Left lung (tissue), 10 donors: ENCODE data around the gene SLU7. TPM values are rescaled to one million over a fixed set of nuclear protein-coding genes. Genes with fewer than 3 reads are reported as not detected.

Experiments used
- ATAC-seq: fragments of 200-7000 bp; cut with Tn5 transposase; one replicate; pipeline ENCODE4 v1.9.1; 2020; ENCODE audit warnings: moderate library complexity
- DNase-seq, 4 donors: peaks; one replicate each; pipeline ENCODE4 v3.0.0-alpha.2; 2013 to 2020
- H3K27ac ChIP-seq, 2 donors: fragments of 200-600 bp; sonication (generic) in 1 of 2; one replicate each; pipeline versions ENCODE4 v1.5.0 to v1.8.0; 2020 to 2021
- H3K27me3 ChIP-seq, 2 donors: fragments of 200-600 bp; sonication (generic) in 1 of 2; one replicate each; pipeline versions ENCODE4 v1.5.0 to v1.8.0; 2020 to 2021
- H3K36me3 ChIP-seq, 2 donors: fragments of 200-600 bp; sonication (generic) in 1 of 2; one replicate each; pipeline versions ENCODE4 v1.5.0 to v1.8.0; 2020 to 2021
- H3K4me1 ChIP-seq, 2 donors: fragments of 200-600 bp; one replicate each; pipeline ENCODE4 v1.8.0; 2021
- H3K4me3 ChIP-seq, 2 donors: fragments of 200-600 bp; sonication (generic) in 1 of 2; one replicate each; pipeline versions ENCODE4 v1.5.0 to v1.8.0; 2020 to 2021; ENCODE audit warnings: mild to moderate bottlenecking in 1 of 2
- H3K9me3 ChIP-seq, 2 donors: fragments of 200-600 bp; sonication (generic) in 1 of 2; one replicate each; pipeline versions ENCODE4 v1.5.0 to v1.8.0; 2020 to 2021
- CTCF ChIP-seq, 2 donors: fragments of 200-600 bp; sonication (generic) in 1 of 2; IDR thresholded peaks; one replicate each; pipeline versions ENCODE4 v1.5.0 to v1.8.0; 2021; ENCODE audit warnings: antibody characterized with exemption in 2 of 2
- intact Hi-C, 2 donors: fragments of 100-400 bp; cut with DNase I; formaldehyde crosslinking; loops; one replicate each; pipeline versions ENCODE4 v1.11.2 to v1.14.2; 2022
- polyA plus RNA-seq, 6 donors: library from polyadenylated mRNA; unstranded; fragments of 120-200 nt; gene quantifications; one replicate each; pipeline ENCODE4 v1.2.1, GENCODE V29; 2013; ENCODE audit not compliant: insufficient read length in 6 of 6
- total RNA-seq, 2 donors: library from RNA; stranded (reverse); fragmentation: NEBNext Ultra II Directional; extraction: Animal tissue kit (Norgen Biotek cat#: 25700); gene quantifications; one replicate each; pipeline ENCODE4 v1.2.1, GENCODE V29; 2021
- donor health status: DM: no; HTN: yes; CAD: no.
- donor health status: DM: no; HTN: no; CAD: no.

Gene SLU7
- total and polyA plus RNA-seq, 8 donors = 36.1 to 74.1 (median 58.5) TPM

- intact Hi-C loops = no loop called here
- Histone ChIP-seq H3K27ac (no peak overlapping the region), H3K27me3 (no peaks in the 10 kb centered on the region), H3K4me1 (no peaks in the 10 kb centered on the region), H3K4me3 (no peak overlapping the region), H3K9me3 (peaks cover 0 to 9% of the 10 kb centered on the region in 2 donors), H3K36me3 (no peaks in the 10 kb centered on the region)
- no peak for TF ChIP-seq CTCF (IDR thresholded peaks at IDR 0.05)
- no peak for ATAC-seq
- no peak for DNase-seq
Observed at GRCh38 chr5:160385496-160385895, 33.4 kb downstream of the SLU7 start.

GRCh38 chr5:160384681-160385080 is 34.2 kb downstream of the SLU7 start:
- no peak overlapping the region for H3K27ac ChIP-seq
- no peak overlapping the region for H3K4me3 ChIP-seq
- no peaks in the 10 kb centered on the region for H3K36me3 ChIP-seq
- intact Hi-C loops = no loop called here
- DNase-seq (no peak), ATAC-seq (no peak)
- no peak for TF ChIP-seq CTCF (IDR thresholded peaks at IDR 0.05)
- H3K9me3 ChIP-seq = peaks cover 0 to 9% of the 10 kb centered on the region in 2 donors
- no peaks in the 10 kb centered on the region for H3K4me1 ChIP-seq
- no peaks in the 10 kb centered on the region for H3K27me3 ChIP-seq

- intact Hi-C loops = no loop called here
- H3K27ac ChIP-seq = no peak overlapping the region
- no peaks in the 10 kb centered on the region for H3K4me1 ChIP-seq
- no peaks in the 10 kb centered on the region for H3K36me3 ChIP-seq
- no peak for TF ChIP-seq CTCF (IDR thresholded peaks at IDR 0.05)
- H3K4me3 ChIP-seq = no peak overlapping the region
- no peaks in the 10 kb centered on the region for H3K27me3 ChIP-seq
- DNase-seq = no peak
- peaks cover 0 to 2% of the 10 kb centered on the region in 2 donors for H3K9me3 ChIP-seq
- no peak for ATAC-seq
Observed at GRCh38 chr5:160382346-160382745, 36.5 kb downstream of the SLU7 start.

- H3K4me3 ChIP-seq = no peak overlapping the region
- DNase-seq (no peak), ATAC-seq (no peak)
- no peaks in the 10 kb centered on the region for H3K9me3 ChIP-seq
- H3K27ac ChIP-seq = no peak overlapping the region
- intact Hi-C loops = no loop called here
- TF ChIP-seq CTCF (IDR thresholded peaks at IDR 0.05) = no peak
- H3K27me3 ChIP-seq = no peaks in the 10 kb centered on the region
- H3K4me1 ChIP-seq = no peaks in the 10 kb centered on the region
- no peaks in the 10 kb centered on the region for H3K36me3 ChIP-seq
Observed at GRCh38 chr5:160380041-160380440, 38.8 kb downstream of the SLU7 start.

- no peaks in the 10 kb centered on the region for H3K36me3 ChIP-seq
- intact Hi-C loops = no loop called here
- no peaks in the 10 kb centered on the region for H3K4me1 ChIP-seq
- ATAC-seq = no peak
- DNase-seq = no peak
- no peak overlapping the region for H3K27ac ChIP-seq
- no peaks in the 10 kb centered on the region for H3K27me3 ChIP-seq
- H3K9me3 ChIP-seq = no peaks in the 10 kb centered on the region
- no peak overlapping the region for H3K4me3 ChIP-seq
- TF ChIP-seq CTCF (IDR thresholded peaks at IDR 0.05) = no peak
Observed at GRCh38 chr5:160379511-160379910, 39.4 kb downstream of the SLU7 start.
